HG03159 (cell line): ENCODE results near the gene AGTRAP.

ENCODE experiments used
- ATAC-seq: cut with Tn5 transposase; IDR thresholded peaks from one replicate; pipeline ENCODE4 v1.9.1; 2021; ENCODE audit warnings: mild to moderate bottlenecking, moderate library complexity; ENCODE audit not compliant: unreplicated experiment

Gene AGTRAP

DNA sequence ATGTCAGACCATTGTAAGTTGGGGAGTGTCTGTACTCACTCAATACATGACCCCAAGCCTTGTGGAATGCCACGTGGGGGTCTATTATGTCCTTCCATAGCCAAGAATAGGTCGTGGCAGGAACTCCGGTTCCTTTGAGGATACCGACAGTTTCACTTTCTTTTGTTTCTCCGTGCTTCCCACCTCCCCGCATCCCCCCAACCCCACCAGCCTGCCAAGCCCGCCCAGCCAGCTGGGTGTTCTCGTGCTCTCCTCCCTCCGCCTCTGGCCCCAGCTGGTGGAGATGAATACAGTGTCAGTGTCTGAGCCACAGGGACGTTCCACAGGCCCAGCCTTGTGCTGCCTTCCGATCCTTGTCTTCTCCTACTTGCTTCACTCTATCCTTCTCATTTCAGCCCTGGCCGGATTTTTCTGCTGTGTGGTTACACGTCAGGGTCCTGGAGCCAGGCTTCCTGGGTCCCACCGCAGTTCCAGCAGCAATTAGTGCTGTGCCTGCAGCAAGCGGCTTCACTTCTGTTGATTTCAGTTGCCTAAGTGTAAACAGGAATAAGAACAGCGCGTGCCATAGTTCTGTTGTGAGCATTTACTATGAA lies 4.1 kb upstream of the AGTRAP start:
- no peak for ATAC-seq

DNA sequence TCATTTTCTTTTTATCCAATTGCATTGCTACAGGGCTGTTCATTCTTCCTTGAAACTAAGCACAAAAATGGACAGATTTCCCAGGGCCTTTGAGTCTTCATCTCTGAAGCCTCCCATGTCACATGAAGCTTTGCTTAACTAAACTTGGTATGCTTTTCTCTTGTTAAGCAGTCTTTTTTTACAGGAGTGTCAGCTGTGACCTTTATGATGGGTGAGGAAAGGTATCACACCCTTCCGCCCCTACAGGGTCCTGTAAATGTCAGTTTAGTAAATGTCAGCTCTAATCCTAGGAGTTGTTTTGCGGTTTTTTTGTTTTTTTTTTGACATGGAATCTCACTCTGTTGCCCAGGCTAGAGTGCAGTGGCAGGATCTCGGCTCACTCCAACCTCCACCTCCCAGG lies 2.6 kb upstream of the AGTRAP start:
- ATAC-seq = no peak

DNA sequence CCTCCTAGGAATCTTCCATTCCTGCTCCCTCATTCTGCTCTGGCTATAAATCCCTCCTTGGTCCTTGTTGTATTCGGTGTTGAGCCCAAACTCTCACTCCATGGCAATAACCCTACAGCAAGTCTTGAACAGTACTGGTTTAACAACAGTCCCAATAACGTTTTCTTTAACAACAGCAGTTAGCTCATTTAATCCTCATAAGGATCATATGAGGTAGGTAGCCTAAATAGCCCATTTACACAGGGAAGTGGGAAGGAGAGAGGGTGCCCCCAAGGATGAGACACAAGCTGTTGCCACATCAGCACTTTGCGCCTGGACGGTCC lies 444 bp upstream of the AGTRAP start:
- no peak for ATAC-seq

DNA sequence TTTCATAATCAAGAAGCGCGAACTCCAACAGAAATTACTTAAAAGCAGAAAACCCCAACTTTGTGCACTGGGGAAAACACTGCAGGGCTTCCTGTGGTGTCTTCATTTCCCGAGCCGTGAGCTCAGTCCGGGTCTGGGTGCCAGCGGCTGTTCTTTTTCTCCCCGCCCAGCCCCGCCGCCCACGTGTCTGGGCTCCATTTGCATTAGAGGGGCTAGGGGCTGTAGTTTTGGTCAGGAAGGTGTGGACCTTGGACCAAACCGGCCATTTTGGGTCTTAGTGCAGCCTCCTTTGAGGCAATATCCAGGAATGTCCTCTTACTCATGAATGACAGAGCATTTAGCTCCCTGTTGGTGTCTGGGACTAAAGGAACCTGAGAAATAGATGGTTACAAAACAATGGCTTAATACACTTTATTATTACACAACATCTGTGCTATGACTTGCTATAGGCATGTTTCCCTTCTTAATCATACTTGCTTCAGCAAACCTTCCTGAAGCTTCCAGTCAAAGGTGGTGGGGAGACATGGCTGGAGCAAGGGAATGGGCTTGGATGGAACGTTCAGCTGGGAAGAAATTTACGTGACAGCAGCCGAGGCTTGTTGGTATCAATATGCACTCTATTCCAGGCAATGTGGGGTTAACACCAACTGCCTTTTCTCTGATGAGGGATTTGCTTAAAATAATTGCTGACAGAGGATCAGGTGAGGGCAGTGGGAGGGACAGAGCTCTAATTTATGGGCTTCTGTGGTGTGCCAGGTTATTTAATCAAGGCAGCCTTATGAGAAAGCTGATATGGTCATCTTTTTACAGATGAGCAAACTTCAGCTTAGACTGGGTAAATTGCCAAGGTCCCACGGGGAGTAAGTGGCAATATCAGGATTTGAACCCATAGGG lies 1.1 kb downstream of the AGTRAP start:
- ATAC-seq = no peak

DNA sequence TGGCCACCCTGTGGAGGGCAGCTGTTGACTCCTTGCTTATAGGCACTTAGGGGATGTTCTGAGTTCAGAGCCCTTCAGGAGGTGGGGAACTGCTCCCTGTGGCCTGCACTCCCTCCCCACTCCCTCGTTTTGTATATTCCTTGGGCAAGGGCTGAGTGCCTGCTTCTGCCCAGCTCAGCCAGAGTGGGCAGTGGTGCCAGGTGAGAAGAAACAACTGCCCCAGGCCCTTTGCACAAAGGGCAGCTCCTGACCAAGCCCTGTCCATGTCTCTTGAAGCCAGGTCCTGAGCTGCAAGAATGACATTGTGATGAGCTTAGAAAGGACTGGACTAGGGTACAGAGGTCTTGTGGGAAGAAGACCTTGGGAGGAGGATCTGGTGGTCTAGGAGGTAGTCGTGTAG lies 2.2 kb downstream of the AGTRAP start:
- ATAC-seq = no peak

DNA sequence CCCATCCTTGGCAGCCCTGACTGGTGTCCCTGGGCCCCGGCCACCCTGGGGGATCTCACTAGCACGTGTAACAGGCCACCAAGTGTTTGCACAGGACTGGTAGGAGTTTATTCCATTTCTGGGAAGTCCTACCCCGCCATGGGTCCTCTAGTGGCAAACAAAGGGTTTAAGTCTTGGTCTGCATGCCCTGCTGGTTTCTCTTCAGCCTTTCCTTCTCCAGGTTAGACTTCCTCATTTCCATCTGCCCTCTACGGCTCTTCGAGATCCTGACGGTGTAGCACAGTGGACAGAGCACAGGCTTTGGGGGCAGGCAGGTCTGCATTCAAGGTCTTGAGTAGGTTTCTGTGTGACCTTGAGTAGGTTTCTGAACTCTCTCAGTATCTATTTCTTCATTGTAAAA lies 2.8 kb downstream of the AGTRAP start:
- no peak for ATAC-seq

DNA sequence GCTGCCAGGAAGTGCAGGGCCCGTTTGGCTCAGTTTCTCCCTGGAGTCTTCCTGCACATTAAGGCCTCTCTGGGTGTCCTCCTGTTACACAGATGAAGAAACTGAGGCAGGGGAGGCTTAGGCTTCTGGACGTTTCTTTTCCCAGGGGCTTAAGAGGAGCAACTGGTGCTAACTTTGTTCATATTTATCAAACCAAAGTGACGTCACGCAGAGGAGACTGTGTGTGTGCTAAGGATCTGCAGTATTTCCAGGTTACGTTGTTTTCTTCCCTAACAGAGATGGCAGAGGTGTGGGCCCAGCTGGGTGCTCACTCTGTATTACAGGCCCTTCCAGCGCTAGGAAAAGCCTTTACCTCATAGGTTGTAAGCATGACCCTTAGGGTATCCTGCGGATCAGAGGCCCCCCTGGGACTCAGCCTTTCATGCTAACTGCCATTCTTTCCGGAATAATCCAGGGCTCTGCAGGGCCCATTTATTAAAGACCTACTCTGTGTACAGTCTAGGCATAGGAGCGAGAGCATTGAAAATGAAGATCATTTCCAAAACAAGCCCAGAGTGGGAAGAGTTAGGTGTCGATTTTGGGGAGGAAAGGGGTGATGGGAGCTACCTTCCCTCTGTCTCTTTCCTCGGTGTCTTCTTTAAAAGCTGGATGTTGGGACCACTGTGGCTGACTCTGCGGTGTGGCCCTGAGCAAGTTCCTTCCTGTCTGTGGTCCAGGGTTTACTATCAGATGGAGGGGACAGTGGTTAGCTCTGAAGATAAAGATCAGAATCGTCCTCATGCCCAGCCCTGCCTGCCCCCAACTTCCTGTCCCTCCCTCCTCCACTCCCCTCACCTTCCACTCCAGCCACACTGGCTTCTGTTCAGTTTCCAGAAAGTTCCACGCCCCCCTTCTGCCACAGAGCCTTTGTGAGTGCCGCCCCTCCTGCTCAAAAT lies 4.6 kb downstream of the AGTRAP start:
- ATAC-seq = no peak

DNA sequence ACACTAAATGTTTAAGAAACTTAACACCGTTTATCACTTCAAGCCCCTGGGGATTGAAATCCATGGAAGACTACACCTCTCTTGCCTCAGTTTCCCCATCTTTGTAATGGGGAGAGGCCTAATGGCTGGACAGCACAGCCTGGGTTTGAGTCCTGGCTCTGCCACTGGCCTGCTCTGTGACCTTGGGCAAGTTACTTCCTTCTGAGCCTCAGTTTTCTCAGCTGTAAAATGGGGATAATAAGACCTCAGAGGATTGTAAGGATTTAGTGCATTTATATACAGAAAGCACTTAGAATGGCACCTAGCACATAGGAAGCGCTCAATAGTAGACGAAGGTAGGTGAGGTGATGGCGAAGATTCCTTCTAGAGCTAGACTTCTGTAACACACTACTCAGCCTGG lies 5.5 kb downstream of the AGTRAP start:
- ATAC-seq = no peak

DNA sequence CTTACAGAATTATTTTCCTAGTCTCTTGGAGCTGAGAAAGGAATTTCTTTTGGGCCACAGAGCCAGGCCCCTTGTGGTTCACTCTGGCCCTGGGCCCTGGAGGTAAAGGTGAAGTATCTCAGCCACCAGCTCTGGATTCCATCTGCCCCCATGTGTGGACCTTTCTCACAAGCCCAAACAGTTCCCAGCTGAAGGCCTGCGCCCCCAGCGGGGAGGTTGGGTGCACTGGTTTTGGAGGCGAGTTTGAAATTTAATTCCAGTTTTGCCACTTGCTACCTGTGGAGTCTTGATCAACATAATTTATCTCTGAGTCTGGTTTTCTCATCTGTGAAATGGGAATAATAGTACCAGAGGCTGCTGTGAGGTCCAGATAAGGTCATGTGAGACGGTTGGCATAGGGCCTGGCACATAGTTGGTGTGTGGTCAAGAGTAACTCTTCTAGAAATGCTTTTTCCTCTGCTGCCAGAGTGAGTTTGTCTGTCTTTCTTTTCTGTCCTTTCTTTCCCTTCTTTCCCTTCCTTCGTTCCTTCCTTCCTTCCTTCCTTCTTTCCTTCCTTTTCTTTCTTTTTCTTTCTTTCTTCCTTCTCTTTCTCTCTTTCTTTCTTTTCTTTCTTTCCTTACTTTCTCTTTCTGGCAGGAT lies 6.1 kb downstream of the AGTRAP start:
- ATAC-seq = no peak

DNA sequence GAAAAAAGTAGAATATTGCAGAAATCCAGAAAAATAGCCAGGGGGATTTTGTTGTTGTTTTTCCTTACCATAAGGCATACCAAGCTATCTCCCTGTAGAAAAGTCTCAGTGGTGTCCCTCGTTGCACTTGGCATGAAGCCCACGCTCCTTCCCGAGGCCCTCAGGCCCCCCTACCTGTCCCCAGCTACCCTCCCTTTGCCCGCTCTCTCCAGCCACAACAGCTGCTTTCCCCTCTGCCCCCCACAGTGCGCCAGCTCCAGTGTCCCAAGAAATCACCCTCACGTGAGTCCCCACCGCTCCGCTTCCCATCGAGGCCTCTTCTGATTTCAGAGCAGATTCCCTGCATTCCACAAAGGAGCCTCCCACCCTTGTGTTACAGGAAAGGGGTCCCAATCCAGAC lies 8.4 kb downstream of the AGTRAP start:
- ATAC-seq = no peak

DNA sequence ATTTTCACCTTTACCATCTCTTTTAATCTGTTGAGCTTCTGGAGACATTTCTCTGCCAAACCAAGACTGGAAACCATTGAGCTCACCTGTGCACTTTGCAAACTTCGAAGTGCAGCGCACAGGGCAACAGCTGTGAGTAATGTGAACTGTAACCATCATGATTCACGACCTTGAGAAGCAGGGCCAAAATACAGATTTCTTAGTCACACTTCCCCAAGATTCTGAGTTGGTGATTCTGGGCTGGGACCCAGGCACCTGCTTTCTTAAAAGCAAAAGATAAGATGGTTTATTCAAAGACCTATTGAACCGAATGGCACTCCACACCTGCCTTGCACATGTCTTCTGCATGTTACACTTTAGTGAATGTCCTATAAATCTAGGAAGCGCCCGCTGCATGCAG lies 10.2 kb downstream of the AGTRAP start:
- no peak for ATAC-seq

DNA sequence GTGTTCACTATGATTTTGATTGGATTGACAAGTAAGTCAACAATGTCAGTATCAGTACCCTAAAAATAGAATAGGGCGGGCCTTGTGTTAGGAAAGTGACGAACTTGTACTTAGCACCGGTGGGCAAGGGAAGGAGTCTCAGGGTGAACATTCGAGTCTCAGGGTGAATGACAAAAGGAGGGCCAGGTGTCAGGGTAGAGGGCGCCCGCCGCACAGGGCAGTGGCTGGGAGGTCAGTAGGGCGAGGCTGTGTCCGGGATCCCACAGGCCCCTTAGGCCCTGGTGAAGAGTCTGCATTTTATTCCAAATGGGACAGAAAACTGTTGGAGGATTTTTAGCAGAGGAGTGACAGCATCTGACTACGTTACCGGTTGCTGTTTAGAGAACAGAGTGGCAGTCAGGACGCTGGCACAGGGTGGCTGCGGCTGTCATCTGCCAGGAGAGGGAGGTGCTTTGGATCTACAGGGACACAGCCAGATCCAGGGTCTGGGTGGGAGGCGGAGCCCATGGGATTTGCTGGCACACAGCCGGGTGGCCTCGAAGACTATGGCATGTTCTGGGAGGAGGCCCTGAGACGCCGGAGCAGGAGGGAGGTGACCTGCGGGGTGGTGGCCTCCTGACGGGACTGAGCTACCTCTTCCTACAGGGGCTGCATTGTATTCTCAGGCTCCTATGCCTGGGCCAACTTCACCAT lies 11.0 kb downstream of the AGTRAP start:
- ATAC-seq = no peak

DNA sequence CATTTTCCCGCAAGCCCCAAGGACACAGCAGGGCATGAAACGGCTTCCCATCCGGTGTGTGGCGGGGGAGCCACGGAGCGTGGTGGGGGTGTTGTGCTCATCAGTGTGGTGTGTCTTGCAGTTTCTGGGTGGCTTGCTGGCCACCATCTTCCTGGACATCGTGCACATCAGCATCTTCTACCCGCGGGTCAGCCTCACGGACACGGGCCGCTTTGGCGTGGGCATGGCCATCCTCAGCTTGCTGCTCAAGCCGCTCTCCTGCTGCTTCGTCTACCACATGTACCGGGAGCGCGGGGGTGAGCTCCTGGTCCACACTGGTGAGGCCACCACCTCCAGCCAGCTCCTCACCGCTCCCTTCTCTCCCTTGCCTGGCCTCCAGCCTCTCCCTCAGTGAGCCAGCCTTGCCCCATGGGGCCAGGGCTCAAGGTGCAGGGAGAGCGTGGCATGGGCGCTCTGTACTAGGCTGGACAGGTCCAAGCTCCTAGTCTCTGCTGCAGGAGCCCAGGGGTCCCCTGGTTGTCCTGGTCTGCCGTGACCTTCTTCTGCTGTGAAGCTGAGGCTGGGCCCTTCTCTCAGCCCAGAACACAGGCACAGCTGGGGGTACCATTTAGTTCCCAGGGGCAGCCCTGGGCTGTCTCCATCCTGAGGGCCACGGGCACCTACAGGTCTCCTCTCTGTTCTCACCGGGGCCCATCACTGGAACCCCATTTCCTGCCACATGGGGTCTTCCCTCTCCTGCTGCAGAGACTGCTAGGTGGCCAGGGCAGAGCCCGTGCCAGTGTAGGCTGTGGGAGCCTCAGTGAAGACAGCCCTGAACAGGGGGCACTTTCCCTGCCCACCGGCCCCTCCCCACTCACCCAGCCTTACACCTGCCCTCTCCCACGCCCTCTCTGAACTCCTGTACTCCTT lies 12.6 kb downstream of the AGTRAP start:
- no peak for ATAC-seq

DNA sequence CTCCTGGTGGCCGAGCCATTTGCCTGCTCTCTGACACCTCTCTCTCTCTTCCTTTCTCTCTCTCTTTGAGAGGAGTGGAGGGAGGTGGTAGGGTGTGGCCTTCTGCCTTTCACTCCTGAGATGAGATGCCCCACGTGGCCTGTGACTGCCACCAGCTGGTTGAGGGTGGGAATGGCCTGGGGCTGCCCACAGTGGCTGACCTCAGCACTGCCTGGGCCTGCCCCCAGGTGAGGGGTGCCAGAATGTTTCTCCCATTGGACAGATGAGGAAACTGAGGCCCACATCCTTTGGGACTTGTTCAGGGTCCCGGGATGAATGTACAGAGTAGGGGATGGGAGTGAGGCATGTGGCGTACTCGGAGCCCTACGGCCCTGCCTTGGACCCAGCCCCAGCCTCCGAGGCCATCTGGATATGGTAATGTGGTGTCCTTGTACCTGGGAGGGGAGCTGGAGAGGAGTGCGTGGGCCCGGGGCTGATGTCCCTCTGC lies 13.3 kb downstream of the AGTRAP start:
- peak; percentile 74 for ATAC-seq

DNA sequence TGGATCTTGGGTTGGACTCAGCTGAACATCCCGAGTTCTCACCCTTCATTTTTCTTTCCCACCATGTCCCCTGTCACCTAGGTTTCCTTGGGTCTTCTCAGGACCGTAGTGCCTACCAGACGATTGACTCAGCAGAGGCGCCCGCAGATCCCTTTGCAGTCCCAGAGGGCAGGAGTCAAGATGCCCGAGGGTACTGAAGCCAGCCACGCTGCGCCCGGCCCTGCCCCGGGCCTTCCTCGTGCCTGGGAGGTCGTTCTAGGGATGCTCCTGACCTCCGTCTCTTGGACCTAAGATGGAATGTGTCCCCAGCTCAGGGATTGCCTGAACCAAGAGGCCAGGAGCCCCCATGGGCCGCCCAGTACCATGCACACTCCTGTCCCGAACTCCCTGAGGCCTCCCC lies 14.1 kb downstream of the AGTRAP start:
- ATAC-seq = no peak

DNA sequence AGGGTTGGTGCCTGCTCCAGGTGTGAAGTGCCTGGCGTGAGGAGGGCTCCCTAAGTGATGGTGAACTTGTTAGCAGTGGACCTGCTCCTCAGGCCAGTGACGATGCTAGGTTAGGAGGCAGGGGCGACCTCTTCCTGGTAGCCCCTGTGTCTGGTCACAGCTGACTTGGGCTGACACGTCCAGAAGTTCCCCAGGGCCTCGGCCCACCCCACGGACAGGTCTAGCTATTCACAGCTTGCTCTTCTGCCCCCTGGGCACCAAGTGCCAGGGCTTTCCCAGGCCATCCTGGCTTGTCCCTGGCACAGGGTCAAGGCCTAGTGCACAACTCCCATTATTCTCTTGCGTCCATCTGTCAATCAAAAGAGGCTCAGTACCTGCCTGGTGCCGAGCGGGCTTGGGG lies 15.2 kb downstream of the AGTRAP start:
- ATAC-seq = no peak

DNA sequence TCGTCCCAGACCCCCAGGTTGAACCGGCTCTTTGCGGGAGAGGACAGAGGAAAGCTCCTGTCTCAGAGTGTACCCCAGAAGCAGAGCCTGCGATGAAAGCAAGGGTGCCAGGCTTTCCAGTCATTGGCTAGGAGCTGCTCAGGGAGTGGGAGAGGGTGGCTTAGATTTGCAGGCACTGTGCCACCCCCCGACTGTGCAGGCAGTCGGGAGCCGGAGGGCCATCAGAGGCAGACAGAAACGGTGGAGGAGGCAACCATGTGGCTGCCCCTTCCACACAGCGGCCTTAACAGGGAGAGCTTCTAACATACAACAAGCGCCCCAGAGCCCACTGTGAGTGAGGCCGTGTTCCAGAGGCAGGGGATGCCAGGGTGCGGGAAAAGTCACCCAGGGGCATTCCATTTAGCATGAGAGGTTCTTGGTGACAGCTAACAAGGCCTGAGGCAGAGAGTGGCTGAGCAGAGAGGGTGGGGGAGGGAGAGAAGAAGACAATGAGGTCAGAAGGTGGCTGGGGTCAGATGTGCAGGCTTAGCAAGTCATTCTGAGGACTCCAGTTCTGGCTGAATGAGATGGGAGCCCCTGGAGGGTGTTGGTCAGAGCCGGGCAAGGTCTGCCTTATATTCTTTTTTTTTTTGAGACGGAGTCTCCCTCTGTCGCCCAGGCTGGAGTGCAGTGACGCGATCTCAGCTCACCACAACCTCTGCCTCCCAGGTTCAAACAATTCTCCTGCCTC lies 16.6 kb downstream of the AGTRAP start:
- ATAC-seq = no peak

DNA sequence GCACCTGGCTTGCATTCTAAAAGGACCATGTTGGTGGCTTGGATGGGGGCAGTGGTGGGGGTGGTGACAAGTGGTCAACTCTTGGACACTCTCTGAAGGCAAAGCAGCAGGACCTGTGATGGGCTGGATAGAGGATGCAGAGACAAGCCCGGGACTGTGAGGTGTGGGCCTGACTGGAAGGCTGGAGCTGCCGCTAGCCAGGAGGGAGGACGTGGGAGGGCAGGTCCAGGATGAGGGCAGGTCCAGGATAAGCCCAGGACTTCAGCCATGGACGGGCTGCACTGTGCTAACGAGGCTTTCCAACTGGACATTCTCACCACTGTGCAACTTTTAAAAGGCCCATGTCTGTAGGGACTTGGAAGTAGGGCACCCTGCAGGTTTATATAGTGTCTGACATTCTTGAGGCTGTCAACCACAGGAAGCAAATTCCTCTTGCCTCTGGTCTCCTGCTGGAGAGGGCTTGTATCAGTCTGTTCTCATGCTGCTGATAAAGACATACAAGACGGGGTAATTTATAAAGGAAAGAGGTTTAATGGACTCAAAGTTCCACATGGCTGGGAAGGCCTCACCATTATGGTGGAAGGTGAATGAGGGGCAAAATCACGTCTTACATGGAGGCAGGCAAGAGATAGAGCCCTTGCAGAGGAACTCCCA lies 17.7 kb downstream of the AGTRAP start:
- ATAC-seq = no peak
